ENCODE results near the gene ARL3.

Gene ARL3

DNA sequence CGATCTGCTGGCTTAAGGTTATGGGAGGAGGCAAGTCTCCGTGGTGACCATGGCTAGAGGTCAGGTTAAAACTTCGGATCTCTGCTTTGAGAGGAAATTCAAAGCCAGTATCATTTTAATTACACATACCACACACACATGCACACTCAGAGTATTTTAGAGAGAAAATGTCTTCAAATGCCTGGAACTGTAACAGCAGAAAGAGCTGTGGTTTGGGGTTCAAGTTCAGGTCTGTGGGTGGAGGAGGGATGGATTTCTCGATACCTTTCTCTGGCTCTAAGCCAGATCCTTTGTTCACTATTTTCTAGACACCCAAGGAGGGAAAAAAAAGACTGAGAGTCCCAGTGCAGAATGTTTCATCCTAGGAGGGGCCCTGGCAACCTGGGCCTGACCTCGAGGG lies 32.5 kb downstream of the ARL3 start:
- no peak for ATAC-seq (ENCODE audit: insufficient read depth, low read depth)
- H3K9ac ChIP-seq (ENCODE audit: low read depth, low read length): no peak overlapping the region
- H3K27ac ChIP-seq (ENCODE audit: low read length): no peak overlapping the region

DNA sequence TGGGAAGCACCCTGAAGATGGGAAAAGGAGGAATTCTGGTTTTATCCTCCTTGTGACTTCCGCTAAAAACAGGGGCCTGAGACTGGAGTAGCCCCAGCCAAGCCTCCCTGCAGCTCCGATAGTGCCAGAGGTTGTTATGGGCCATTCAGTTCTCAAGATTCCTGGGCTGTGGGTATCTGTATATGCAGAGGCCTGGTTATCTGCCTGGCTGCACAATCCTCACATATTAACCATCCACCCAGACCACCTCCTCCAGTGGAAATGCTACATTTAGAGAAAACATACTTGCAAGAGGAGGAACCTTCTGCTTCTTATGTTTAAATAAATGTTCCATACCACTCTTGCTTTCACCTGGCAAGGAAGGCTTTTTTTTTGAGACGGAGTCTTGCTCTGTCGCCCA lies 34.6 kb downstream of the ARL3 start:
- ATAC-seq (ENCODE audit: insufficient read depth, low read depth) (no peak), DNase-seq (no peak)
- Histone ChIP-seq H3K79me2 (ENCODE audit: insufficient read depth, low read length) (no peaks in the 10 kb centered on the region), H3K4me3 (ENCODE audit: low read depth in 1 of 2, low read length in 2 of 2) (no peak overlapping the region), H3K27ac (ENCODE audit: low read length) (no peak overlapping the region), H3K4me1 (ENCODE audit: insufficient read depth, low read length) (peaks cover 23% of the 10 kb centered on the region), H2AFZ (ENCODE audit: low read depth, low read length) (no peak overlapping the region), H3K9me3 (ENCODE audit: insufficient read depth, low read length, severe bottlenecking) (no peaks in the 10 kb centered on the region), H4K20me1 (ENCODE audit: insufficient read depth, low read length) (no peaks in the 10 kb centered on the region), H3K27me3 (ENCODE audit: insufficient read depth, low read length, poor library complexity) (no peaks in the 10 kb centered on the region), H3K9ac (ENCODE audit: low read depth, low read length) (no peak overlapping the region), H3K4me2 (ENCODE audit: insufficient read depth, low read length) (no peak overlapping the region), H3K36me3 (ENCODE audit: insufficient read depth, low read length) (no peaks in the 10 kb centered on the region)
- TF ChIP-seq EZH2 (IDR thresholded peaks at IDR 0.05; ENCODE audit: borderline replicate concordance, low read depth, low read length, severe bottlenecking): no peak
- TF ChIP-seq, protein P1, sequence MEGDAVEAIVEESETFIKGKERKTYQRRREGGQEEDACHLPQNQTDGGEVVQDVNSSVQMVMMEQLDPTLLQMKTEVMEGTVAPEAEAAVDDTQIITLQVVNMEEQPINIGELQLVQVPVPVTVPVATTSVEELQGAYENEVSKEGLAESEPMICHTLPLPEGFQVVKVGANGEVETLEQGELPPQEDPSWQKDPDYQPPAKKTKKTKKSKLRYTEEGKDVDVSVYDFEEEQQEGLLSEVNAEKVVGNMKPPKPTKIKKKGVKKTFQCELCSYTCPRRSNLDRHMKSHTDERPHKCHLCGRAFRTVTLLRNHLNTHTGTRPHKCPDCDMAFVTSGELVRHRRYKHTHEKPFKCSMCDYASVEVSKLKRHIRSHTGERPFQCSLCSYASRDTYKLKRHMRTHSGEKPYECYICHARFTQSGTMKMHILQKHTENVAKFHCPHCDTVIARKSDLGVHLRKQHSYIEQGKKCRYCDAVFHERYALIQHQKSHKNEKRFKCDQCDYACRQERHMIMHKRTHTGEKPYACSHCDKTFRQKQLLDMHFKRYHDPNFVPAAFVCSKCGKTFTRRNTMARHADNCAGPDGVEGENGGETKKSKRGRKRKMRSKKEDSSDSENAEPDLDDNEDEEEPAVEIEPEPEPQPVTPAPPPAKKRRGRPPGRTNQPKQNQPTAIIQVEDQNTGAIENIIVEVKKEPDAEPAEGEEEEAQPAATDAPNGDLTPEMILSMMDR (IDR thresholded peaks at IDR 0.05; ENCODE audit: borderline replicate concordance, extremely low read depth, low read length, poor library complexity, severe bottlenecking): no peak

More for the DNA sequence above, 32.5 kb downstream of the ARL3 start:
- TF ChIP-seq EZH2 (IDR thresholded peaks at IDR 0.05; ENCODE audit: borderline replicate concordance, low read depth, low read length, severe bottlenecking): no peak
- TF ChIP-seq, protein P1 (IDR thresholded peaks at IDR 0.05; ENCODE audit: borderline replicate concordance, extremely low read depth, low read length, poor library complexity, severe bottlenecking): no peak
- Histone ChIP-seq H3K4me2 (ENCODE audit: insufficient read depth, low read length) (no peak overlapping the region), H2AFZ (ENCODE audit: low read depth, low read length) (no peak overlapping the region), H3K4me3 (ENCODE audit: low read depth in 1 of 2, low read length in 2 of 2) (no peak overlapping the region), H3K9me3 (ENCODE audit: insufficient read depth, low read length, severe bottlenecking) (no peaks in the 10 kb centered on the region), H3K36me3 (ENCODE audit: insufficient read depth, low read length) (no peaks in the 10 kb centered on the region), H3K27me3 (ENCODE audit: insufficient read depth, low read length, poor library complexity) (no peaks in the 10 kb centered on the region), H3K79me2 (ENCODE audit: insufficient read depth, low read length) (no peaks in the 10 kb centered on the region), H4K20me1 (ENCODE audit: insufficient read depth, low read length) (no peaks in the 10 kb centered on the region), H3K4me1 (ENCODE audit: insufficient read depth, low read length) (peaks cover 2% of the 10 kb centered on the region; the same call in 1 of the 2 replicates)
- no peak for DNase-seq

DNA sequence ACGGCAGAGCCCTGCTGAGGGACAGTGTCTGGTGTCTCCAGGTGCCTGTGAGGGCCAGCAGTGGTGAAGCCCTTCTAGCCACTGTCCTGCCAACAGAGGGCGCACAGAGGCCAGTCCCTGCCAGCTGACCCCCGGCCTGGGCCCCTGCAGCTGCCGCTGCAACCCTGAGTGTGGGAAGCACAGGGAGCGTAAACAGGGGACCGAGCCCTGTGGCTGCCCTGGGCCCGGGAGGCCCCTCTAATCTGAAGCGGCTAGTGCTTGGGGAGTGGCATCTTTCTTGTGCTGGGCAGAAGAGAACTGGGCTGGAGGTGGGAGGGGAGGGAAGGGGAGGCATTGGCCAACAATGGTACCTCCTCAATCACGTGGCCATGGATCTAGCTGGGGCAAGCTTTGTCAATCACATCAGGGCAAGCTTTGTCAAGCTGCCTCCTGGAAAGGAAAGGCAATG lies 35.3 kb downstream of the ARL3 start:
- no peak overlapping the region for H3K4me2 ChIP-seq (ENCODE audit: insufficient read depth, low read length)
- H3K9ac ChIP-seq (ENCODE audit: low read depth, low read length): no peak overlapping the region
- H3K4me3 ChIP-seq (ENCODE audit: low read depth in 1 of 2, low read length in 2 of 2): no peak overlapping the region

More for the DNA sequence above, 35.3 kb downstream of the ARL3 start:
- Histone ChIP-seq H3K27ac (ENCODE audit: low read length) (no peak overlapping the region), H3K4me1 (ENCODE audit: insufficient read depth, low read length) (peaks cover 30% of the 10 kb centered on the region), H4K20me1 (ENCODE audit: insufficient read depth, low read length) (no peaks in the 10 kb centered on the region), H2AFZ (ENCODE audit: low read depth, low read length) (no peak overlapping the region), H3K79me2 (ENCODE audit: insufficient read depth, low read length) (no peaks in the 10 kb centered on the region), H3K9me3 (ENCODE audit: insufficient read depth, low read length, severe bottlenecking) (no peaks in the 10 kb centered on the region), H3K27me3 (ENCODE audit: insufficient read depth, low read length, poor library complexity) (no peaks in the 10 kb centered on the region), H3K36me3 (ENCODE audit: insufficient read depth, low read length) (no peaks in the 10 kb centered on the region)
- no peak for ATAC-seq (ENCODE audit: insufficient read depth, low read depth)
- DNase-seq: no peak
- TF ChIP-seq EZH2 (IDR thresholded peaks at IDR 0.05; ENCODE audit: borderline replicate concordance, low read depth, low read length, severe bottlenecking): no peak
- TF ChIP-seq, protein P1 (IDR thresholded peaks at IDR 0.05; ENCODE audit: borderline replicate concordance, extremely low read depth, low read length, poor library complexity, severe bottlenecking): peak; percentile 27

Measured in DND-41 (cell line).